ENCODE results near the gene WIPF3. TPM values are rescaled to one million over a fixed set of nuclear protein-coding genes. Genes with fewer than 3 reads are reported as not detected.

WIPF3 gene, protein sequence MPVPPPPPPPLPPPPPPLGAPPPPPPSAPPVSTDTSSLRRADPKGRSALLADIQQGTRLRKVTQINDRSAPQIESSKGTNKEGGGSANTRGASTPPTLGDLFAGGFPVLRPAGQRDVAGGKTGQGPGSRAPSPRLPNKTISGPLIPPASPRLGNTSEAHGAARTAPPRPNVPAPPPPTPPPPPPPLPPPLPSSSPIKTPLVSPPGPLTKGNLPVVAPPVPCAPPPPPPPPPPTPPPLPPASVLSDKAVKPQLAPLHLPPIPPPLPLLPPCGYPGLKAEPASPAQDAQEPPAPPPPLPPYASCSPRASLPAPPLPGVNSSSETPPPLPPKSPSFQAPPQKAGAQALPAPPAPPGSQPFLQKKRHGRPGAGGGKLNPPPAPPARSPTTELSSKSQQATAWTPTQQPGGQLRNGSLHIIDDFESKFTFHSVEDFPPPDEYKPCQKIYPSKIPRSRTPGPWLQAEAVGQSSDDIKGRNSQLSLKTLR
- total RNA-seq: under 1 TPM in 1 of 2 donors, not detected in 1; 0.14 TPM
- polyA plus RNA-seq: under 1 TPM; 0.10 to 0.23 TPM

DNA sequence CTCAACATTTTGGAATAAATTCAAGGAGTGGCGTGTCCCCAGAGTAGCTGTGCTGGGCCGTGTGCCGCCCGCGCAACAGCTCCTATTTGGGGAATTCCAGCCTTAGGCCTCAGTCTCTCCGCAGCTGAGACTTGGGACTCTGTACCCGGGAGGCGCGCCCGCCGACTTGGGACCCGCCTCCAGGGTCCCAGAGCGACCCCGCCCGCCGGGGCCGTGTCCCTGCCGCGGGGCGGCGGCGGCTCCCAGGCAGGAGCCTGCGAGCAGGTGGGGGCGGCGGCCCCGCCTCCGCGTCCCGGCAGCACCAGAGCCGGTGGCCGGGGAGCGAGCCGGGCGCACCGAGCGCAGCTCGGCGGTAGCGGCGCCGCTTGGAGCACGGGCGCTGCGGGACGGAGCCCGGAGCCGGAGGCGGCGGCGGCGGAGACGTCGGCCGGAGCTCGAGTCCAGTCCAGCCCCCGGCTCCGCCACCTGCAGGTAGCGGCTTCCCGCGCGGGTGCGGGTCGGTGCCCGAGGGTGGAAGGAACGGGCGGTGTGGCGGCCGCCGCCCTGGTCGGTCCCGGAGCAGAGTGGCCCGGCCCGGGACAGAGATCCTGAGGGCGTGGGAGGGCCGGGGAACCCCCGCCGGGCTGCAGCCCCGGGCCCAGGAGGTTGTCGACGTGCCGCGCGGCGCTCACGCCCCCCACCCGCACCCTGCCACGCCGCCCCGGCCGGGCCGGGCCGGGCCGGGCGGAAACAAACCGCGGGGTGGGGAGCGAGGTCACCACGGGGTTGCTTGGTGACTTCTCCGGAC is at the start of gene WIPF3:
WIPF3 (plus strand) TSS at position 301 of the 787 bp plus-strand sequence. CDS start 28,217 bp downstream, outside the sequence.
- H3K4me3 ChIP-seq (ENCODE audit: low read depth in 1 of 3, low read length in 3 of 3): peak within 1 kb of the TSS in 2 of 3 donors; percentile 55 to 76
- DNase-seq (ENCODE audit: low spot score): peak; percentile 37
- H3K4me1 ChIP-seq (ENCODE audit: control insufficient read depth in 4 of 4, insufficient read depth in 4 of 4, low read length in 3 of 4): peaks cover 3 to 21% (median 9%) of the 10 kb centered on the region in 4 donors
- H3K9ac ChIP-seq (ENCODE audit: low read depth in 1 of 2, low read length in 2 of 2): peak within 1 kb of the TSS in 1 of 2 donors; percentile 4
- no peak for TF ChIP-seq SP1 (IDR thresholded peaks at IDR 0.05)
- TF ChIP-seq YY1 (IDR thresholded peaks at IDR 0.05): no peak
- no peak for TF ChIP-seq FOXA2 (IDR thresholded peaks at IDR 0.05)
- TF ChIP-seq NR2F2 (IDR thresholded peaks at IDR 0.05): no peak
- TF ChIP-seq FOXA1 (IDR thresholded peaks at IDR 0.05): no peak
- TF ChIP-seq, protein P1, sequence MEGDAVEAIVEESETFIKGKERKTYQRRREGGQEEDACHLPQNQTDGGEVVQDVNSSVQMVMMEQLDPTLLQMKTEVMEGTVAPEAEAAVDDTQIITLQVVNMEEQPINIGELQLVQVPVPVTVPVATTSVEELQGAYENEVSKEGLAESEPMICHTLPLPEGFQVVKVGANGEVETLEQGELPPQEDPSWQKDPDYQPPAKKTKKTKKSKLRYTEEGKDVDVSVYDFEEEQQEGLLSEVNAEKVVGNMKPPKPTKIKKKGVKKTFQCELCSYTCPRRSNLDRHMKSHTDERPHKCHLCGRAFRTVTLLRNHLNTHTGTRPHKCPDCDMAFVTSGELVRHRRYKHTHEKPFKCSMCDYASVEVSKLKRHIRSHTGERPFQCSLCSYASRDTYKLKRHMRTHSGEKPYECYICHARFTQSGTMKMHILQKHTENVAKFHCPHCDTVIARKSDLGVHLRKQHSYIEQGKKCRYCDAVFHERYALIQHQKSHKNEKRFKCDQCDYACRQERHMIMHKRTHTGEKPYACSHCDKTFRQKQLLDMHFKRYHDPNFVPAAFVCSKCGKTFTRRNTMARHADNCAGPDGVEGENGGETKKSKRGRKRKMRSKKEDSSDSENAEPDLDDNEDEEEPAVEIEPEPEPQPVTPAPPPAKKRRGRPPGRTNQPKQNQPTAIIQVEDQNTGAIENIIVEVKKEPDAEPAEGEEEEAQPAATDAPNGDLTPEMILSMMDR (IDR thresholded peaks at IDR 0.05; ENCODE audit: low read depth, low read length, missing input control): no peak
- no peak for TF ChIP-seq TAF1 (conservative IDR thresholded peaks at IDR 0.05)
- TF ChIP-seq, protein P2, sequence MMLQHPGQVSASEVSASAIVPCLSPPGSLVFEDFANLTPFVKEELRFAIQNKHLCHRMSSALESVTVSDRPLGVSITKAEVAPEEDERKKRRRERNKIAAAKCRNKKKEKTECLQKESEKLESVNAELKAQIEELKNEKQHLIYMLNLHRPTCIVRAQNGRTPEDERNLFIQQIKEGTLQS (IDR thresholded peaks at IDR 0.05): no peak
- no peak for TF ChIP-seq HNF4A (conservative IDR thresholded peaks at IDR 0.05)
- TF ChIP-seq RXRA (IDR thresholded peaks at IDR 0.05): no peak
- TF ChIP-seq, protein P3, sequence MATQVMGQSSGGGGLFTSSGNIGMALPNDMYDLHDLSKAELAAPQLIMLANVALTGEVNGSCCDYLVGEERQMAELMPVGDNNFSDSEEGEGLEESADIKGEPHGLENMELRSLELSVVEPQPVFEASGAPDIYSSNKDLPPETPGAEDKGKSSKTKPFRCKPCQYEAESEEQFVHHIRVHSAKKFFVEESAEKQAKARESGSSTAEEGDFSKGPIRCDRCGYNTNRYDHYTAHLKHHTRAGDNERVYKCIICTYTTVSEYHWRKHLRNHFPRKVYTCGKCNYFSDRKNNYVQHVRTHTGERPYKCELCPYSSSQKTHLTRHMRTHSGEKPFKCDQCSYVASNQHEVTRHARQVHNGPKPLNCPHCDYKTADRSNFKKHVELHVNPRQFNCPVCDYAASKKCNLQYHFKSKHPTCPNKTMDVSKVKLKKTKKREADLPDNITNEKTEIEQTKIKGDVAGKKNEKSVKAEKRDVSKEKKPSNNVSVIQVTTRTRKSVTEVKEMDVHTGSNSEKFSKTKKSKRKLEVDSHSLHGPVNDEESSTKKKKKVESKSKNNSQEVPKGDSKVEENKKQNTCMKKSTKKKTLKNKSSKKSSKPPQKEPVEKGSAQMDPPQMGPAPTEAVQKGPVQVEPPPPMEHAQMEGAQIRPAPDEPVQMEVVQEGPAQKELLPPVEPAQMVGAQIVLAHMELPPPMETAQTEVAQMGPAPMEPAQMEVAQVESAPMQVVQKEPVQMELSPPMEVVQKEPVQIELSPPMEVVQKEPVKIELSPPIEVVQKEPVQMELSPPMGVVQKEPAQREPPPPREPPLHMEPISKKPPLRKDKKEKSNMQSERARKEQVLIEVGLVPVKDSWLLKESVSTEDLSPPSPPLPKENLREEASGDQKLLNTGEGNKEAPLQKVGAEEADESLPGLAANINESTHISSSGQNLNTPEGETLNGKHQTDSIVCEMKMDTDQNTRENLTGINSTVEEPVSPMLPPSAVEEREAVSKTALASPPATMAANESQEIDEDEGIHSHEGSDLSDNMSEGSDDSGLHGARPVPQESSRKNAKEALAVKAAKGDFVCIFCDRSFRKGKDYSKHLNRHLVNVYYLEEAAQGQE (IDR thresholded peaks at IDR 0.05): no peak
- 2% methylated on average over 98 of the region's 99 CpGs for WGBS
- no peaks in the 10 kb centered on the region for H3K9me3 ChIP-seq (ENCODE audit: control insufficient read depth in 4 of 4, low read length in 3 of 4)
- no peaks in the 10 kb centered on the region for H3K36me3 ChIP-seq (ENCODE audit: control insufficient read depth in 4 of 4, insufficient read depth in 3 of 4, low read depth in 1 of 4, low read length in 3 of 4)
- no peaks in the 10 kb centered on the region for H3K27me3 ChIP-seq (ENCODE audit: control insufficient read depth in 4 of 4, insufficient read depth in 4 of 4, low read length in 3 of 4)
- peak within 1 kb of the TSS; percentile 0 to 25 for H3K27ac ChIP-seq (ENCODE audit: low read depth in 1 of 2, low read length in 2 of 2)

DNA sequence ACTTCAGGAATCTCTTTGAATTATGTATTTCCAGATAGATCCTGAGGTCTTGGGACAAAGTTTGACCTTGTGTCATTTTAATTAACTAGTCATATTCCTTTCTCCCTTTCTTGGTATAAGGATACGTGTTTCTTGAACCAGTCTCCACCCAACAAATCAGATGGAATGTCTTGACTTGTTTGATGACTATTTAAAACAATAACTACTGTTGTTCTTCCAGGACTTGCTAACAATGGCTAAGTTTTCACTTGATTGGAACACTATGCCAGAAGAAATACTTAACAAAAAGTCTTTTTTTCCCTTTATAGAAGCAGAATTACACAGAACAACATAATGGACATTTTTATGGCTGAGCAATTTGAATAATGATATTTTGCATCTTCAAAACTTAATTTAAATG is 43.0 kb upstream of the WIPF3 start:
- H3K36me3 ChIP-seq (ENCODE audit: control insufficient read depth in 4 of 4, insufficient read depth in 3 of 4, low read depth in 1 of 4, low read length in 3 of 4): no peaks in the 10 kb centered on the region
- no peak overlapping the region for H3K9ac ChIP-seq (ENCODE audit: low read depth in 1 of 2, low read length in 2 of 2)
- DNase-seq (ENCODE audit: low spot score): no peak
- H3K4me3 ChIP-seq (ENCODE audit: low read depth in 1 of 3, low read length in 3 of 3): no peak overlapping the region
- H3K9me3 ChIP-seq (ENCODE audit: control insufficient read depth in 4 of 4, low read length in 3 of 4): no peaks in the 10 kb centered on the region
- H3K27me3 ChIP-seq (ENCODE audit: control insufficient read depth in 4 of 4, insufficient read depth in 4 of 4, low read length in 3 of 4): peaks cover 0 to 2% (median 0%) of the 10 kb centered on the region in 4 donors
- WGBS: 77% methylated on average over 1 of the region's 1 CpG
- H3K4me1 ChIP-seq (ENCODE audit: control insufficient read depth in 4 of 4, insufficient read depth in 4 of 4, low read length in 3 of 4): no peaks in the 10 kb centered on the region
- H3K27ac ChIP-seq (ENCODE audit: low read depth in 1 of 2, low read length in 2 of 2): no peak overlapping the region
- TF ChIP-seq, protein P1 (IDR thresholded peaks at IDR 0.05; ENCODE audit: low read depth, low read length, missing input control): no peak
- TF ChIP-seq TAF1 (conservative IDR thresholded peaks at IDR 0.05): no peak
- TF ChIP-seq RXRA (IDR thresholded peaks at IDR 0.05): no peak
- TF ChIP-seq, protein P2 (IDR thresholded peaks at IDR 0.05): no peak
- no peak for TF ChIP-seq NR2F2 (IDR thresholded peaks at IDR 0.05)
- TF ChIP-seq, protein P4, sequence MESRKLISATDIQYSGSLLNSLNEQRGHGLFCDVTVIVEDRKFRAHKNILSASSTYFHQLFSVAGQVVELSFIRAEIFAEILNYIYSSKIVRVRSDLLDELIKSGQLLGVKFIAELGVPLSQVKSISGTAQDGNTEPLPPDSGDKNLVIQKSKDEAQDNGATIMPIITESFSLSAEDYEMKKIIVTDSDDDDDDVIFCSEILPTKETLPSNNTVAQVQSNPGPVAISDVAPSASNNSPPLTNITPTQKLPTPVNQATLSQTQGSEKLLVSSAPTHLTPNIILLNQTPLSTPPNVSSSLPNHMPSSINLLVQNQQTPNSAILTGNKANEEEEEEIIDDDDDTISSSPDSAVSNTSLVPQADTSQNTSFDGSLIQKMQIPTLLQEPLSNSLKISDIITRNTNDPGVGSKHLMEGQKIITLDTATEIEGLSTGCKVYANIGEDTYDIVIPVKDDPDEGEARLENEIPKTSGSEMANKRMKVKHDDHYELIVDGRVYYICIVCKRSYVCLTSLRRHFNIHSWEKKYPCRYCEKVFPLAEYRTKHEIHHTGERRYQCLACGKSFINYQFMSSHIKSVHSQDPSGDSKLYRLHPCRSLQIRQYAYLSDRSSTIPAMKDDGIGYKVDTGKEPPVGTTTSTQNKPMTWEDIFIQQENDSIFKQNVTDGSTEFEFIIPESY (IDR thresholded peaks at IDR 0.05): no peak
- TF ChIP-seq YY1 (IDR thresholded peaks at IDR 0.05): no peak
- TF ChIP-seq GABPA (IDR thresholded peaks at IDR 0.05 in 1 of 2, conservative IDR thresholded peaks at IDR 0.05 in 1 of 2): no peak

Measured in liver (tissue), 9 donors.